Measurements from ENCODE around the gene TNFSF8.

DNA sequence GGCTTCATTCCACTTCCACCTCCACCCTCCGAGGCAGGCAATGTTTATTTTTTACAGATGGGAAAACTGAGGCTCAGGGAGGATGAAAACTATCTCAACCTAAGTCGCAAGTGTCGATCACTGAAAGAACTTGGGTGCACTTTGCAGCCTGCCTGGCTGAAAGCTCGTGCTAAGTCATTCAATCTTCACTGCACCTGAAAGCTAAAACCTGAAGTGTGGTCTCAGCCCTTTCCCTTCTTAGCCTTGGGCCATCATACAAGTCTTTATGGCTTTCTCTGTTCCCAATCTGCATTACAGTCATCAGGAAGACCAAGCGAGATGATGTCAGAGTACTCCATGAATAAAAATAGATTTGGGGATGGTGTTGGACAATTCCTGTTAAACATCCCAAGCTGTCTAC, 1.0 kb upstream of the TNFSF8 start:
- TF ChIP-seq, protein P1, sequence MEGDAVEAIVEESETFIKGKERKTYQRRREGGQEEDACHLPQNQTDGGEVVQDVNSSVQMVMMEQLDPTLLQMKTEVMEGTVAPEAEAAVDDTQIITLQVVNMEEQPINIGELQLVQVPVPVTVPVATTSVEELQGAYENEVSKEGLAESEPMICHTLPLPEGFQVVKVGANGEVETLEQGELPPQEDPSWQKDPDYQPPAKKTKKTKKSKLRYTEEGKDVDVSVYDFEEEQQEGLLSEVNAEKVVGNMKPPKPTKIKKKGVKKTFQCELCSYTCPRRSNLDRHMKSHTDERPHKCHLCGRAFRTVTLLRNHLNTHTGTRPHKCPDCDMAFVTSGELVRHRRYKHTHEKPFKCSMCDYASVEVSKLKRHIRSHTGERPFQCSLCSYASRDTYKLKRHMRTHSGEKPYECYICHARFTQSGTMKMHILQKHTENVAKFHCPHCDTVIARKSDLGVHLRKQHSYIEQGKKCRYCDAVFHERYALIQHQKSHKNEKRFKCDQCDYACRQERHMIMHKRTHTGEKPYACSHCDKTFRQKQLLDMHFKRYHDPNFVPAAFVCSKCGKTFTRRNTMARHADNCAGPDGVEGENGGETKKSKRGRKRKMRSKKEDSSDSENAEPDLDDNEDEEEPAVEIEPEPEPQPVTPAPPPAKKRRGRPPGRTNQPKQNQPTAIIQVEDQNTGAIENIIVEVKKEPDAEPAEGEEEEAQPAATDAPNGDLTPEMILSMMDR (IDR thresholded peaks at IDR 0.05): no peak
- no peak for TF ChIP-seq ZFX (IDR thresholded peaks at IDR 0.05; ENCODE audit: borderline replicate concordance)

All from 22Rv1 (cell line).